ENCODE results near the gene RASGRF2. TPM values are rescaled to one million over a fixed set of nuclear protein-coding genes. Genes with fewer than 3 reads are reported as not detected.

The RASGRF2 gene
- total and polyA plus RNA-seq, 2 of the 13 experiments (the other 11 are each of a cell fraction or from before 2014, with no cell fraction given): 23.6 to 29.0 TPM

GRCh38 chr5:81183811-81184748 is 223.9 kb downstream of the RASGRF2 start:
- DNase-seq (ENCODE audit: low spot score) (no peak), ATAC-seq (no peak), FAIRE-seq (no peak)
- H3K4me3 ChIP-seq (replicated peaks in 1 of 3; ENCODE audit: insufficient read depth in 1 of 3, low read depth in 2 of 3, low read length in 3 of 3): no peak overlapping the region
- H3K9me3 ChIP-seq (ENCODE audit: low read length): no peaks in the 10 kb centered on the region
- CTCF ChIA-PET (ENCODE audit: low intra/inter-chr PET ratio, low total read pairs): no interaction called here
- intact Hi-C loops (cut with micrococcal nuclease; ENCODE audit: unreplicated experiment): no loop called here
- H3K9ac ChIP-seq (ENCODE audit: insufficient read depth, low read depth, low read length): no peak overlapping the region
- H4K20me1 ChIP-seq (ENCODE audit: insufficient read depth, low read length): no peaks in the 10 kb centered on the region
- 98% methylated on average over 11 of the region's 11 CpGs for WGBS (ENCODE audit: low lambda C conversion rate)
- TF ChIP-seq ZNF3 (CRISPR knock-in tag; IDR thresholded peaks at IDR 0.05) (no peak), CEBPB (IDR thresholded peaks at IDR 0.05; ENCODE audit: borderline replicate concordance, low read depth, low read length) (0 out of 2 replicates have a peak, but pooled peaks have one; percentile 16)
- H3K79me2 ChIP-seq (ENCODE audit: insufficient read depth, low read length): no peaks in the 10 kb centered on the region
- POLR2A ChIA-PET: no interaction called here
- no peak overlapping the region for H2AFZ ChIP-seq (ENCODE audit: low read length)
- H3K27me3 ChIP-seq (ENCODE audit: control insufficient read depth in 1 of 2, insufficient read depth in 2 of 2, low read length in 2 of 2): no peaks in the 10 kb centered on the region
- no peak overlapping the region for H3K4me2 ChIP-seq (ENCODE audit: low read depth, low read length)
- H3K27ac ChIP-seq (ENCODE audit: extremely low read length, insufficient read depth, low read length): no peak overlapping the region
- H3K4me1 ChIP-seq (ENCODE audit: insufficient read depth, low read length): no peaks in the 10 kb centered on the region
- H3K36me3 ChIP-seq (replicated peaks in 1 of 2; ENCODE audit: control insufficient read depth in 1 of 2, insufficient read depth in 2 of 2, low read length in 2 of 2): peaks cover 12 to 62% of the 10 kb centered on the region in 2 experiments
- in situ Hi-C loops (cut with HindIII; ENCODE audit: extremely low pct_ligation_motif_present, low pct_unique_long_range_greater_than_20kb): loop anchor here (25.0 kb wide), 1 partner anchor 472 kb away; no protein-coding TSS in a partner anchor
- BruUV-seq (replicated peaks): no TSS peak

DNA sequence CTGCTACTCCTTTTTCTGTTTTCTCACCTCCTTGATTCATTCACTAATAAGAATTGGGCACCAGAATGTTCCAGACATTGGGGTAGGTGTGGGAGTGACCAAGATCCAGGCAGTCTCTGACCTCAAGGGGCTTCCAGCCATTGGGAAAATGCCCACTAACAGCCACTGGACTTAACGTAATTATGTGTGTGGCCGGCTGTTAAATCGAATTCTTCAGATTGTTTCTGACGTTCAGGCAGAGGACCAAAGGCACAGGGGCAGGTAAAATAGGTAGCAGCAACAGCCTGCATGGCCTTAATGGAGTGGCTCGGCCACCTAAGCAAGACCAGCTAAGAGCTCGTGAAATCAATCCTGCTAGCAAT is 224.6 kb downstream of the RASGRF2 start:
- no peak overlapping the region for H3K27ac ChIP-seq (ENCODE audit: extremely low read length, insufficient read depth, low read length)
- H2AFZ ChIP-seq (ENCODE audit: low read length): no peak overlapping the region
- no peaks in the 10 kb centered on the region for H3K9me3 ChIP-seq (ENCODE audit: low read length)
- intact Hi-C loops (cut with micrococcal nuclease; ENCODE audit: unreplicated experiment) (no loop called here), in situ Hi-C loops (cut with HindIII; ENCODE audit: extremely low pct_ligation_motif_present, low pct_unique_long_range_greater_than_20kb) (loop anchor here (25.0 kb wide), 1 partner anchor 472 kb away; no protein-coding TSS in a partner anchor)
- no peak overlapping the region for H3K4me3 ChIP-seq (replicated peaks in 1 of 3; ENCODE audit: insufficient read depth in 1 of 3, low read depth in 2 of 3, low read length in 3 of 3)
- WGBS (ENCODE audit: low lambda C conversion rate): 98% methylated on average over 6 of the region's 6 CpGs
- no peak overlapping the region for H3K9ac ChIP-seq (ENCODE audit: insufficient read depth, low read depth, low read length)
- TF ChIP-seq, protein P1, sequence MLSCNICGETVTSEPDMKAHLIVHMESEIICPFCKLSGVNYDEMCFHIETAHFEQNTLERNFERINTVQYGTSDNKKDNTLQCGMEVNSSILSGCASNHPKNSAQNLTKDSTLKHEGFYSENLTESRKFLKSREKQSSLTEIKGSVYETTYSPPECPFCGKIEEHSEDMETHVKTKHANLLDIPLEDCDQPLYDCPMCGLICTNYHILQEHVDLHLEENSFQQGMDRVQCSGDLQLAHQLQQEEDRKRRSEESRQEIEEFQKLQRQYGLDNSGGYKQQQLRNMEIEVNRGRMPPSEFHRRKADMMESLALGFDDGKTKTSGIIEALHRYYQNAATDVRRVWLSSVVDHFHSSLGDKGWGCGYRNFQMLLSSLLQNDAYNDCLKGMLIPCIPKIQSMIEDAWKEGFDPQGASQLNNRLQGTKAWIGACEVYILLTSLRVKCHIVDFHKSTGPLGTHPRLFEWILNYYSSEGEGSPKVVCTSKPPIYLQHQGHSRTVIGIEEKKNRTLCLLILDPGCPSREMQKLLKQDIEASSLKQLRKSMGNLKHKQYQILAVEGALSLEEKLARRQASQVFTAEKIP (CRISPR knock-in tag; IDR thresholded peaks at IDR 0.05; ENCODE audit: borderline replicate concordance): no peak
- no peak for TF ChIP-seq ARNT2 (CRISPR knock-in tag; IDR thresholded peaks at IDR 0.05; ENCODE audit: low read depth)
- TF ChIP-seq GLI4 (CRISPR knock-in tag; IDR thresholded peaks at IDR 0.05; ENCODE audit: borderline replicate concordance): no peak
- TF ChIP-seq EHMT2 (IDR thresholded peaks at IDR 0.05; ENCODE audit: borderline replicate concordance, low read depth, low read length): no peak
- no peak for TF ChIP-seq HNRNPLL (IDR thresholded peaks at IDR 0.05; ENCODE audit: low read depth, low read length, poor library complexity, severe bottlenecking)
- TF ChIP-seq, protein P2, sequence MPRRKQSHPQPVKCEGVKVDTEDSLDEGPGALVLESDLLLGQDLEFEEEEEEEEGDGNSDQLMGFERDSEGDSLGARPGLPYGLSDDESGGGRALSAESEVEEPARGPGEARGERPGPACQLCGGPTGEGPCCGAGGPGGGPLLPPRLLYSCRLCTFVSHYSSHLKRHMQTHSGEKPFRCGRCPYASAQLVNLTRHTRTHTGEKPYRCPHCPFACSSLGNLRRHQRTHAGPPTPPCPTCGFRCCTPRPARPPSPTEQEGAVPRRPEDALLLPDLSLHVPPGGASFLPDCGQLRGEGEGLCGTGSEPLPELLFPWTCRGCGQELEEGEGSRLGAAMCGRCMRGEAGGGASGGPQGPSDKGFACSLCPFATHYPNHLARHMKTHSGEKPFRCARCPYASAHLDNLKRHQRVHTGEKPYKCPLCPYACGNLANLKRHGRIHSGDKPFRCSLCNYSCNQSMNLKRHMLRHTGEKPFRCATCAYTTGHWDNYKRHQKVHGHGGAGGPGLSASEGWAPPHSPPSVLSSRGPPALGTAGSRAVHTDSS (CRISPR knock-in tag; conservative IDR thresholded peaks at IDR 0.05): no peak
- TF ChIP-seq SOX5 (CRISPR knock-in tag; IDR thresholded peaks at IDR 0.05; ENCODE audit: borderline replicate concordance): no peak
- TF ChIP-seq NFE2L1 (CRISPR knock-in tag; IDR thresholded peaks at IDR 0.05; ENCODE audit: borderline replicate concordance): no peak
- H3K27me3 ChIP-seq (ENCODE audit: control insufficient read depth in 1 of 2, insufficient read depth in 2 of 2, low read length in 2 of 2): no peaks in the 10 kb centered on the region
- no peak for DNase-seq (ENCODE audit: low spot score)
- no peak for FAIRE-seq
- H3K36me3 ChIP-seq (replicated peaks in 1 of 2; ENCODE audit: control insufficient read depth in 1 of 2, insufficient read depth in 2 of 2, low read length in 2 of 2): peaks cover 12 to 58% of the 10 kb centered on the region in 2 experiments
- POLR2A ChIA-PET: no interaction called here
- no TSS peak for BruUV-seq (replicated peaks)
- H3K4me2 ChIP-seq (ENCODE audit: low read depth, low read length): no peak overlapping the region
- CTCF ChIA-PET (ENCODE audit: low intra/inter-chr PET ratio, low total read pairs): no interaction called here
- H3K4me1 ChIP-seq (ENCODE audit: insufficient read depth, low read length): no peaks in the 10 kb centered on the region
- ATAC-seq: no peak
- no peaks in the 10 kb centered on the region for H3K79me2 ChIP-seq (ENCODE audit: insufficient read depth, low read length)
- no peaks in the 10 kb centered on the region for H4K20me1 ChIP-seq (ENCODE audit: insufficient read depth, low read length)

Measured in HepG2 (cell line).